Muscle of arm (tissue), 14 donors: ENCODE data around the gene CYBA. TPM values are rescaled to one million over a fixed set of nuclear protein-coding genes. Genes with fewer than 3 reads are reported as not detected.

Experiments
- DNase-seq: peaks from one replicate; pipeline ENCODE4 v3.0.0-alpha.2; 2013
- long read RNA-seq, 11 donors: transcript quantifications; one replicate each; lab custom pipeline, GENCODE V29; 2026
- polyA plus RNA-seq, 12 donors: library from polyadenylated mRNA; unstranded; fragments of 120-200 nt; gene quantifications; one replicate each; pipeline ENCODE4 v1.2.1, GENCODE V29; 2013; ENCODE audit not compliant: insufficient read length in 12 of 12

The CYBA gene
- polyA plus RNA-seq = 10 to 100 TPM in 11 of 12 donors, not detected in 1; 19.5 to 60.4 (median 30.6) TPM
- long read RNA-seq, donor 1, transcript CYBA-201 (6 exons, 797 nt) = major isoform, 311 of 428 reads
- long read RNA-seq, donor 1, transcript CYBA-204 (4 exons, 1,052 nt) = minor isoform, 8 of 428 reads
- long read RNA-seq, donor 1, transcript CYBA-210 (5 exons, 1,415 nt) = minor isoform, 10 of 428 reads
- long read RNA-seq, donor 1, partial matches to known transcripts = 98 of 428 reads
- long read RNA-seq, donor 1, other reads (novel, unspliced or antisense) = 0 of 428 reads
- long read RNA-seq, donor 2, transcript CYBA-201 (6 exons, 797 nt) = major isoform, 39 of 40 reads
- long read RNA-seq, donor 2, partial matches to known transcripts = 0 of 40 reads
- long read RNA-seq, donor 2, other reads (novel, unspliced or antisense) = 0 of 40 reads
- long read RNA-seq, donor 3, transcript CYBA-201 (6 exons, 797 nt) = major isoform, 22 of 26 reads
- long read RNA-seq, donor 3, partial matches to known transcripts = 0 of 26 reads
- long read RNA-seq, donor 3, other reads (novel, unspliced or antisense) = 0 of 26 reads
- long read RNA-seq, donor 4, transcript CYBA-201 (6 exons, 797 nt) = major isoform, 16 of 16 reads
- long read RNA-seq, donor 4, partial matches to known transcripts = 0 of 16 reads
- long read RNA-seq, donor 4, other reads (novel, unspliced or antisense) = 0 of 16 reads
- long read RNA-seq, donor 5, transcript CYBA-201 (6 exons, 797 nt) = major isoform, 52 of 54 reads
- long read RNA-seq, donor 5, partial matches to known transcripts = 0 of 54 reads
- long read RNA-seq, donor 5, other reads (novel, unspliced or antisense) = 0 of 54 reads
- long read RNA-seq, donor 6, transcript CYBA-201 (6 exons, 797 nt) = major isoform, 17 of 17 reads
- long read RNA-seq, donor 6, partial matches to known transcripts = 0 of 17 reads
- long read RNA-seq, donor 6, other reads (novel, unspliced or antisense) = 0 of 17 reads
- long read RNA-seq, donor 7, transcript CYBA-201 (6 exons, 797 nt) = major isoform, 28 of 32 reads
- long read RNA-seq, donor 7, partial matches to known transcripts = 0 of 32 reads
- long read RNA-seq, donor 7, other reads (novel, unspliced or antisense) = 0 of 32 reads
- long read RNA-seq, donor 8, transcript CYBA-201 (6 exons, 797 nt) = major isoform, 32 of 42 reads
- long read RNA-seq, donor 8, partial matches to known transcripts = 6 of 42 reads
- long read RNA-seq, donor 8, other reads (novel, unspliced or antisense) = 0 of 42 reads
- long read RNA-seq, donor 9, transcript CYBA-201 (6 exons, 797 nt) = major isoform, 54 of 59 reads
- long read RNA-seq, donor 9, partial matches to known transcripts = 0 of 59 reads
- long read RNA-seq, donor 9, other reads (novel, unspliced or antisense) = 0 of 59 reads
- long read RNA-seq, donor 10, transcript CYBA-201 (6 exons, 797 nt) = major isoform, 27 of 29 reads
- long read RNA-seq, donor 10, partial matches to known transcripts = 0 of 29 reads
- long read RNA-seq, donor 10, other reads (novel, unspliced or antisense) = 0 of 29 reads
- long read RNA-seq, donor 11, transcript CYBA-201 (6 exons, 797 nt) = major isoform, 56 of 64 reads
- long read RNA-seq, donor 11, partial matches to known transcripts = 6 of 64 reads
- long read RNA-seq, donor 11, other reads (novel, unspliced or antisense) = 0 of 64 reads

GRCh38 chr16:88650749-88651275 is at the start of gene CYBA:
Gene CYBA (minus strand): TSS chr16:88651053. CDS start chr16:88651013, 40 bp downstream.
- DNase-seq = no peak

GRCh38 chr16:88700322-88700635 is 49.4 kb upstream of the CYBA start:
- DNase-seq = no peak

DNA sequence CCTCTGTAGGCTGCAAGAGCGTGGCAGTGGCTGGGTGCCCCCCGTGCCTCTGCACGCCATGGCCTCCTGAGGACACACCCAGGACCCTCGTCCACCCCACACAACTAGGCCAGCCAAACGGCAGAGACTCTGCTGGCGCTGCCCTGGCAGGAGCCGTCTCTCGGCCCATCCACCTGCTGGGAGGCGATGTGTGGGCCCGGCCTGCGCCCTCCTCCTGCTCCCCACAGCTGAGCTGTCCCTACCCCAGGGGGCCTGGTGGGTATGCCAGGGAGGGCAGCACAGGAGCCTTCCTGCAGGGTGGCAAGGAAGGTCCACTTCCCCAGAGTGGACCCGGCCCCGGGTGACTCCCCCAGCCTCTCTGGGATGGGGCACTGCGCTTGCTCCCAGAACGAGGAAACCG is 48.3 kb upstream of the CYBA start:
- DNase-seq = no peak

- no peak for DNase-seq
These were observed 47.8 kb upstream of the CYBA start for GRCh38 chr16:88698646-88699045.

GRCh38 chr16:88697831-88698615 is 47.2 kb upstream of the CYBA start:
- no peak for DNase-seq

DNA sequence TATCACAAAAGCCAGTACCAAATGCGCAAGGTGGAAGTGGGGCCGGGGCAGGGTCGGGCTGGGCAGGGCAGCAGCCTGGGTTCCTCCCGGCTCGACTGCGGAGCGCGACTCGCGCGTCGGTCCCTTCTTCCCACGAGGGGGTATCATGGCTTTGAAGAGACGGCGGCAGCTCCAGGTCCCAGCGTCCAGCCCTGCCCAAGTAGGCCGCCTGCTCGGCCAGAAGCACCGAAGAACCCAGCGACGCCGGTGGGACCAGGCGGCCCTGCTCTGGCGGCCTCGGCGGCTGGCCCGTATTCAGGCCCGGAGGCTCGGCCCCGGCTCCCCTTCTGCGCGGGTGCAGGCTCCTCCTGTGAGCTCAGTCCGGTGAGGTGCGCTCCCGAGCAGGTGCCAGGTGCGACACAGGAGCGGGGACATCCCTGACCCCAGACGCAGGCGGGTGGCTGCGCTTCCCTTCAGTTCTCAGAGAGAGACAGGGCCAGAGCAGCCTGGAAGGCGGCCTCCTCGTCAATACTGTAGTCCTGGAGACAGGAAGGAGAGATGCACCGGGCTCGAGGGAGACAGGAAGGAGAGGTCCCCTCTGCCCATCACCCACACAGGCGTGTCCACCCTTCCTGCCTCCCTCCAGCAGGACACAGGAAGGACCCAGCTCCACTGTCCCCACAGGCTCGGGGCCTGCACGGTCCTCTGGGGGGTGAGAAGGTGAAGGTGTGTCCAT is 46.4 kb upstream of the CYBA start:
- no peak for DNase-seq

DNA sequence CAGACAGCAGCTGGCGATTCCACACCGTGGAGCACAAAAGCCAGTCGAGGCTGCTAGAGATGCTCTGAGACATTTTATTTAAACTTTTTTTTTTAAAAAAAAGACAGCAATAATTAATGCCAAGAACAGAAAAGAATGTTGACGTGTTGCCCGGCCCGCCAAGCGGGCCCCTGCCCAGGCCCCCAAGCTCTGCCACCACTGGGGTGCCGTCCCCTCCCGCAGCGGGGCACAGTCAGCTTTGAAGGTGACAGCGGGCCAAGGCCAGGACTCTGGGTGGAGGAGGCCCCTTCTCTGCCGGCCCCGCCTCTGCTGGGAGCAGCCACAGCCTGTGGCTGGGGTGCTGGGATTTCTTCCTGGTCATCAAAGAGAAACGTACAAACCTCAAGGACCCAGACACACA is 45.6 kb upstream of the CYBA start:
- no peak for DNase-seq

DNA sequence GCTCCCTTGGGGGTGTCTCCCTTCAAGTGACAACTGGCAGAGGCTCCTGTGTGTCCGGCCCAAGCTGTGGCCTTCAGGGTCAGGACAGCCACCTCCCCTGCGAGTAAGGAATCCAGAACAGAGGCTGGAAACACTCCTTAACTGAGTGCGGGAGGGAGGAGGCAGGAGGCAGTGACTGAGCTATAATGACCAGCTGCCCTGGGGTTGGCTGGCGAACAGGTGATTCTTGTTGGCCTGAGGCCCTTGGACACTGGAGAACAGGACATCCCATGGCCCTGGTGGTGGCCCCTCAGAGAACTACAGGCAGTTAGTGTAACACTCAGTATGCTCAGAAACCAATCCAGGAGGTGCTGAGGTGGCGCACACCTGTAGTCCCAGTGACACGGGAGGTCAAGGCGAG is 44.9 kb upstream of the CYBA start:
- no peak for DNase-seq

GRCh38 chr16:88695218-88695617 is 44.4 kb upstream of the CYBA start:
- DNase-seq = no peak

GRCh38 chr16:88694221-88695087 is 43.6 kb upstream of the CYBA start:
- no peak for DNase-seq

GRCh38 chr16:88693420-88694177 is 42.7 kb upstream of the CYBA start:
- DNase-seq = no peak

DNA sequence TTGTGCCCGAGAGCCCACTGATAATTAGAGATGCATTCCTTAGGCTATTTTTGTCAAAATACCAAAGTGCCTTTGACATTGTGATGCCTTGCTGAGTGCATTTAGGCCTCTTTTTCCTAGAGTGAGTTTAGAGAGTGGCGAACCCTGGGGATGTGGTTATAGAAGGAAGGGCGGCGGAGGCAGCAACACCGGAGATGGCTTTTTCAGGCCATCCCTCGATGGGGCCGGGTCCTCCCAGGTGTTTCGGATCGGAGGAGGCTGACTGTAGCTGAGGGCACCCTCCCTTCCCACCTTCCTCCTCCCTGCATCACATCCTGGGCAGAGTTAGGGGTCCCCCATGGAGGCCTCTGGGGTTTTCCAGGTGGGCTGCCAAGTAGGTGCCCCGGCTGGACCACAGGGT is 42.0 kb upstream of the CYBA start:
- DNase-seq = no peak

DNA sequence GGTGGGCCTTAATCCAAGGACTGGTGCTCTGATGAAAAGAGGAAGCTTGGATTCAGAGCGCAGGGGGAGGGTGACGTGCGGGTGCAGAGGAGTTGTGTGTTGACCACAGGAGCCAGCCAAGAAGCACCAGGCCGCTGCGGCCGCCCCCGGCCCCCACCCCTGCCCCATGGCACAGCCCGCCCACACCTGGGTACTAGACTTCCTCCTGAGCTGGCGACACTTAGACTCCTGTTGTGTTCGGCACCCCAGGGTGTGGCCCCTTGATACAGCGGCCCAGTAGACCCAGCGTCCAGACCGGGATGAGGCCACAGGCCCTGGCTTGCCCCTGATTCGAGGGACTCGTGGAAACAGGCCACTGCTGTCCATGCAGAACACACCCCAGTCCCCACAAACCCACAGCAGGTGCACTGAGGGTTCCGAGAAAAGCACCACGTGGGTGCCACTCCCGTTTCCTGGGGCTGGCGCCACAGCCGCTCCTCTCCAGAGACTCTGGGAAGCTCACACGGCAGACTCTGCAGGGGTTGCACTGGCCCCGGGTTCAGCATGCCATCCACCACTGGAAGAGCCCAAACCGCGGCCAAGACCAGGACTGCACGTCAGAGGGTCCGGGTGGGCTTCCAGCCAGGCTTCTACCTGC is 41.2 kb upstream of the CYBA start:
- DNase-seq = no peak

GRCh38 chr16:88691129-88691813 is 40.4 kb upstream of the CYBA start:
- no peak for DNase-seq

DNA sequence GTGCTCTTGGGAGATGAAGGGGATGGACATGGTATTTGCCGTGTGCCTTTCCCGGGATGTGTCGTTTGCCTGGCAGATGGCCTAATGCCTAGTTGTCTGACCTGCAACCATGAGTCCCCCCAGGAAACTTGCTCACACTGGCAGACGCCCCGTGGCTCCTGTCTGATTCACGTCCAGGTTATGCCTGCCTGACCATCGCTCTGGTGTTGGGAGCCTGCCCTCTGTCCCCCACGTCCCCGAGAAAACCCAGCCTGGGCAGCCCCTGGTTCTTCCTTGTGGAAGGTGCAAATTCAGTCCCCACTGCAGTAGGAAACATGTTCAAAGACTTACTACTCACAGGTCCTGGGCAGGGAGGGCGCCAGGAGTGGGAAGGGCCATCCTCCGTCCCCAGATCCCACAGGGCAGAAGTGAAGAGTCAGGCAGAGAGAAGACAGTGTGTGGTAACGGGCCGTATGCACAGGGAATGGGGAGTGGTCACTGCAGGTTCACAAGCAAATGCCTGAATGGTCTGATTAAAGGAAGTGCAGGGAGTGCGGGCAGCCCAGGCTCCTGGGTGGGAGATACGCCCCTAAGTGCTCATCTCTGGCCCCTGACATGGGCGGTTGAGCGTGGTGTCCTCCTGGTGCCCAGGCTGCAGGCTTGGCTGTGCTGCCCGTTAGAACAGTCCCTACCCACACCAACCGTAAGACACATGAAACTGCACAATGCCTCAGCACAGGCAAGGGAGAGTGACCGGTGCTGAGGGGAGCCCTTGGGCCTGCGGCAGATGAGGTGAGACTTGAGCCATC is 39.7 kb upstream of the CYBA start:
- DNase-seq = no peak
